HG02678 (cell line): ENCODE results near the gene FAM13C.
"Not testable (repeated sequence)": the region's sequence is repeated elsewhere in the genome, so short reads cannot be mapped to it uniquely, and the experiment has no call there.

Experiments used
- ATAC-seq: cut with Tn5 transposase; IDR thresholded peaks from one replicate; pipeline ENCODE4 v1.9.1; 2021; ENCODE audit warnings: mild to moderate bottlenecking, moderate library complexity; ENCODE audit not compliant: unreplicated experiment

FAM13C gene

DNA sequence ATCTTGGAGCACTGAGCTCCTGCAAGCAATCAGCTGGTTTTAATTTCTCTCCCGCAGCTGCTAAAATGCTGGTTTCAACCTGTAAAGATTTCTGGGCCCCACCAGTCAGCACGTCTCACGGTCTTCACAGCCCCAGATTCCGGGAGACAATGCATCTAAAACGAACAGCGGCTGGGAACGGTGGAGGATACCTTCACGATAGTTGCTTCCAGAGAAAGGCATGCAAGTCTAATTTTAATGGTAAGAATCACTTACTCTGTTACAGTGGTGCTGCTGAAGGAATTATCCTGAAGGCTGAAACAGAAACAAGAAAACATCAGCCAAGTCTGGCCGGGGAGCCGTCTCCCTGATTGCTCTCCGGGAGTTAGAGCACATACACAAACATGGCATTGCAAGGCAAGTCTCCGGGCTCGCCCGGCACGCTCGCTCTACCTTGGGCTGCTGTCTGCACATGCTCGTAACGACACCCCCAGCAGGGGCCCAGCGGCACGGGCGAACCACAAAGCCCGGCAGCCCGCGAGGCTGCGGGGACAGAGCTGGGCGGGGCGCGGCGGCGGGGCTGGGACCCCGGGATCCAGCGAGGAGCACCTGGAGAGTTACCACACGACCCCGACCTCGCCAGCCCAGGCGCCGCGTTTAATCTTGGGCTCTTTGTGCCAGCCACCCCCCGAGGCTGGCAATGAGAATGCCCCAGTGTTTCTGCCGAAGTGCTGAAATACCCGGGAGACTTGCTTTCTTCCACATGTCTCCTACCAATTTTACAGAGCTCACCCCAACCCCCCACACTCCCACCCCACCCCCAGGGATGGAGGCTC is at the start of gene FAM13C:
FAM13C (minus strand) TSS at position 406 of the 815 bp plus-strand sequence; CDS start at position 317, 89 bp downstream.
- no peak for ATAC-seq

DNA sequence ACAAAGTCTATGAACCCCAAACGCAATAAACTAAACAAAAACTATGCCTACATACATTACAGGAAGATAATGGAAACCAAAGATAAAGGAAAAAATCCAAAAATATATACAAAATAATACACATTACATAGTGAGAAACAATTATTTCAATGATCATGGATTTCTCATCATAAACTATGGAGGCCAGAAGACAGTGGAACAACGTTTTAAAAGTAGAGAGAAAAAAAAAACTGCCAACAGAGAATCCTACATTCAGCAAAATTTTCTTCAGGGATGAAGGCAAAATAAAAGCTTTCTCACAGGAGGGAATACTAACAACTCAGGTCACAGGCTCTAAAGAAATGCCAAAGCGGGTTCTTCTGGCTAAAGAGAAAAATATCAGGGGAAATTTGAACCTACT is 42.9 kb upstream of the FAM13C start:
- no peak for ATAC-seq

DNA sequence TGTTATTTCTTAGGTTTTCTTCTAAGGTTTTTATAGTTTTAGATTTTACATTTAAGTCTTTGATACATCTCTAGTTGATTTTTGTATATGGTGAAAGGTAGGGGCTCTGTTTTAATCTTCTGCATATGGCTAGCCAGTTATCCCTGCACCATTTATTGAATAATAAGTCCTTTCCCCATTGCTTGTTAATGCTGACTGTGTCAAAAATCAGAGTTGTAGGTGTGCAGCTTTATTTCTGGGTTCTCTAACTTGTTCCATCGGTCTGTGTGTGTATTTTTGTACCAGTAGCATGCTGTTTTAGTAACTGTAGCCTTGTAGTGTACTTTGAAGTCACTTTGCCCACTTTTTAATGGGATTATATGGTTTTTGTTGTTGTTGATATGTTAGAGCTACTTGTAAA is 37.9 kb upstream of the FAM13C start:
- no peak for ATAC-seq

DNA sequence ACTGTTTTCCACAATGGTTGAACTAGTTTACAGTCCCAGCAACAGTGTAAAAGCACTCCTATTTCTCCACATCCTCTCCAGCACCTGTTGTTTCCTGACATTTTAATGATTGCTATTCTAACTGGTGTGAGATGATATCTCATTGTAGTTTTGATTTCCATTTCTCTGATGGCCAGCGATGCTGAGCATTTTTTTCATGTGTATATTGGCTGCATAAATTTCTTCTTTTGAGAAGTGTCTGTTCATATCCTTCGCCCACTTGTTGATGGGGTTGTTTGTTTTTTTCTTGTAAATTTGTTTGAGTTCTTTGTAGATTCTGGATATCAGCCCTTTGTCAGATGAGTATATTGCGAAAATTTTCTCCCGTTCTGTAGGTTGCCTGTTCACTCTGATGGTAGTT is 37.0 kb upstream of the FAM13C start:
- ATAC-seq: not testable (repeated sequence)

DNA sequence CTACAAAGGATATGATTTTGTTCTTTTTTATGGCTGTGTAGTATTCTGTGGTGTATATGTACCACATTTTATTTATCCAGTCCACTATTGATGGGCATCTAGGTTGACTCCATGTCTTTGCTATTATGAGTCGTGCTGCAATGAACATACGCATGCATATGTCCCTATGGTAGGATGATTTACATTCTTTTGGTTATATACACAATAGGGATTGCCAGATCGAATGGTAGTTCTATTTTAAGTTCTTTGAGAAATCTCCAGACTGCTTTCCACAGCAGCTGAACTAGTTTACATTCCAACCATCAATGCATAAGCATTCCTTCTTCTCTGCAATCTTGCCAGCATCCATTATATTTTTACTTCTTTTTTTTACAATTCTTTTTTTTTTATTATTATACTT is 35.6 kb upstream of the FAM13C start:
- no peak for ATAC-seq

DNA sequence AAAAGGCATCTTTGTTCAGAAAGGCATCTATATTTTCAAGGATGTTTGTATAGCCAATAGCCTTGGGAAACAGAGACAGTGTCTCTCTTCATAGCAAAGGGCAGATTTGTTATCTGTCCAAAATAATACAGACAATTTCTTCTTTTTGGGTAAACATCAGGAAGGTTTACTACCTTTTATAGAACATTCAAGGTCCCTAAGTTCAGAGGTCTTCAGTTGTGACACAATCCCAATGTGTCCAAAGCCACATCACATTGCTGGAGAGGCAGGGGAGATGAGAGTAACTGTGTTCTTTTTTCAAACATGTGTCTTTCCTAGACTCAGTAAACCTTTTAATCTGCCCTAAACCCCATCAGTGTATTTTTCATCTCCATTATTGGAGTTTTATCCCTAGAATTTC is 33.6 kb upstream of the FAM13C start:
- no peak for ATAC-seq

DNA sequence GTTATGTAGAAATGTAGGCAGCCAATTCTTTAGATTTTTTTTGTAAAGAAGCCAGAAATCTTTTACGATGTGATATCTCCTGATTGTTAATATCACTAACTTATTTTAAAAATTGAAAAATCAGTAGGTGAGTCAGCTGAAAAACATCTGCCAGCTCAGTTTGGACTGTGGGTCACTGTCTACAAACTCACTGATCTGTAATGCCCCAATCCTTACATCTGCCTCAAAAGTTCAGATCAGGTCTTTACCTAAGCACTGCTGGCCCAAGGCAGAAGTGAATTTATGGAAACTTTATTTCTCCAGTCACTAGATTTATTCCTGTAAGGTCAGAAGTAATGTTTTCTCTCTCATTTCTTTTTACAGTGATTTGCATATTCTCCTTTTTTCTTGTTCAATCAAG is 31.0 kb upstream of the FAM13C start:
- ATAC-seq: no peak

DNA sequence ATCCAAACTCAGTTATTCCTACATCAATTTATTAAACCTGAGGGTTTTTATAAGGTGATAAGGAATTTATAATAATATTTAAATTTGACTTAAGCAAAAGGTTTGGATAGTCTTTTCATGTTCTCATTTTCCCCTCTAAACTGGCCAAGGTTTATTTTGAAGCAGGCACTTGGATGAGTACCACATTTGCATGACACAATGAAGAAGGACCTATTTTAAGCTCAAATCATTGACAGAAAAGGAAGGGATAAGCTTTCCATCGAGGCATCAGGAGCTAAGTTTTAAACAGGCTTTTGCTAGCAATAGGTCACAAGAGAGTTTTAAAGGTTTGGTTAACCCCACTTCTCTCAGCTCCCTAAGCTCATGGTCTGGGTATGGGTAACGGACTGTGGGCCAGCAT is 28.7 kb upstream of the FAM13C start:
- no peak for ATAC-seq

DNA sequence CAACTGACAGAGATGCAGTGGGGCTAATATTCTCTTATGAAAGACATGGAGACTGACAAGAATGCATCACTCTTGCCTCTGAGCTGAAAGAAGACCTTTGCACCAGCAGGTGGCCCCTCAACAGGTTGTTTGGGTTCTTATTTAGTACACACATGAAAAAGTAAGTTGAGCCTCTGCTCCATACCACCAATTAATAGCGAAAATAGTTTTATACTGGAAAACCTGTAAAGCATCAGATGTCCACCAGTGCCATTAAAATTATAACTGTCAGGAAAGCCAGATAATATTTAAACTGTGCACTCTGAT is 26.3 kb upstream of the FAM13C start:
- ATAC-seq: no peak

DNA sequence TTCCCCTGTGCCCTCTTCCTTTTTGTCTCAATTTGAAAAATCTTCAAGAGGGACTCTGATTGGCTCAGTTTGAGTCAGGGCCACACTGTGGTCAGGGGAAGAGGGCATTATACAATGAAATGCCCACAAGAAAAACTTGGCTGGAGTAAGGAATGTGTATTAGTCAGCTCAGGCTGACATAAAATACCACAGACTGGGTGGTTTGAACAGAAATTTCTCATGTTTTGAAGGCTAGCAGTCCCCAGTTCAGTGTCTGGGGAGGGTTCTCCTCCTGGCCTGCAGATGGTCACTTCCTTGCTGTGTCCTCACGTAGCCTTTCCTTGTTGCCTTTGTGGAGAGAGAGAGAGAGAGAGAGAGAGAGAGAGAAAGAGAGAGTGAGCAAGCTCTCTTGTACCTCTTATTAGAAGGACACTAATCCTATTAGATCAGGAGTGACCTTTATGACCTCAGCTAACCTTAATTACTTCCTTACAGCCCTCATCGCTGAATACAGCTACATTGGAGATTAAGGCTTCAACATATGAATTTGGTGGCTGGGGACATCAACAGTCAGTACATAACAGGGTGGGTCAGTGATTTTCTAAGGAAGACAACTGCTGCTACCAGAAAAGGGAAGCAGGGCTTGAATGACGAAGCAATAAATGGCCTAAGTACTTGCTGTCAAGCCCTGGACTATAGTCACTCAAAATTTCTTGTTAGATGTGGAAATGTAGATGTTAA is 25.8 kb upstream of the FAM13C start:
- ATAC-seq: no peak

DNA sequence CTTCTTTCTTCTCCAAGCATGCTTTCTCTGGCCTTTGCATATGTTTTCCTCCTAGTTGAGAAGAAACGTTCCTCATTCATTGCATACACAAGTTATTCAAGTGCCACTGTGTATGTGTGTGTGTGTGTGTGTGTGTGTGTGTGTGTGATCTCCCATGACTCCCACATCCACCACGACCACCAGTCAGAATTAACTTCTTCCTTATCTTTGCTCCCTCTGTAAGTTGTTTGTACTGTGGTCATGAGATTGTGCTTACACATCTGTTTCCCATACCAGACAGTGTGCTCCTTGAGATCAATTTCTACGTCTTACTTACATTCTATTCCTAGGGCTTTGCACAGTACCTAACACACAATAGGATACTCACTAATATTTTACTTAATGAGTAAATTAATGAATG is 22.4 kb upstream of the FAM13C start:
- ATAC-seq: no peak

DNA sequence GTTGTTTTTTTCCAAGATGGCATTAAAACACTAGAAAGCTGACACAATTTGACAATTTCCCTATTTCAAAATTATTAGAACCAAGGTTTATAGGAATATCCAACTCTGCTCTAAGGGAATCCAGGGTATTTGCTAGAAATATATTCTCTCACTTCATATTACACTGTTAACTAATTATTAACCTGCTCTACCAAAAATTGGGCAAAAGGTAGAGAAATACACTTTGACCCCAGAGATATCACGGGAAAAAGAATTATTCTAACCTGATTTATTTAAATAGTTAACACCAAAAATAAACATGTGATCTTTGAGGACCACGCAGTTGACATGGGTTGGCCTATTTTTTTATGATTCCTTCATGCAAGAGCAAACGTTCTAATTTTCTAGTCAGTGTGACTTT is 21.6 kb upstream of the FAM13C start:
- ATAC-seq: no peak

DNA sequence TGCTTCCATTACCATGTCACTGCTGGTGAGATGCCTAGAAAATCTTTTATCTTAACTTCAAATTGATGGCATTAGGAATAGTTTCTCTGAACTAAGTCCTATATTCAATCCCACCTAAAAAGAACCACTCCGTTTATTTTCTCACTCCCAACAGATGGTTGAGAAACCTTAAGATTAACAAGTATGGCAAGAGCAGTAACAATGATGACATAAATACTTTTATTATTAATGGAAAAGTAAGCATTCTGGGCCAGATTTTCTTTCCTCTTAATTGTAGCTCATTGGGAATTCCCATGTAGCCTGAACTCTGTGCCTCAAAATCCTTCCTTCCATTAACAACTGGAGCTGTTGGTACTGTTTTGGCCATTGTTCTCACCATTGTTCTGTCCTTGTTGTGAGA is 21.1 kb upstream of the FAM13C start:
- ATAC-seq: no peak

DNA sequence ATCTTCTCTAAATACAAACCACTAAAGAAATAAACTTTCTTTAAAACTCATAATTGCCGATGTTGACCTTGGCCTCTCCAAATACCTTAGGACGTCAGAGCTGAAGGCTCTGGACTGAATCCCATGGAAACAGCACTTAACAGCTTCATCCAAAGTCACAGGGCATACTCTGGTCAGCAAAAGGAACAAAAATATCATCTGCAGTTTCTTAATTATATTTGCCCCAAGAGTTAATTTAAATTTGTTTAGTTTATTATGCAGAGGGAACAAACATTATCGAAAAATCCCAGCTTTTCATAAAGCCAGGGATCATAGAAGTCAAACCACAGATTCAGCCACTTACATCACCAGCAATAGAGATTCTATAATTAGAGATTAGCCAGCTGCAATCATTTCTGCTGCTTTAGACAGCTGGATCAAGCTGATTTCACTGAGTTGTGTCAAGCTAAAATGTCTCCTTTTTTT is 20.5 kb upstream of the FAM13C start:
- no peak for ATAC-seq

DNA sequence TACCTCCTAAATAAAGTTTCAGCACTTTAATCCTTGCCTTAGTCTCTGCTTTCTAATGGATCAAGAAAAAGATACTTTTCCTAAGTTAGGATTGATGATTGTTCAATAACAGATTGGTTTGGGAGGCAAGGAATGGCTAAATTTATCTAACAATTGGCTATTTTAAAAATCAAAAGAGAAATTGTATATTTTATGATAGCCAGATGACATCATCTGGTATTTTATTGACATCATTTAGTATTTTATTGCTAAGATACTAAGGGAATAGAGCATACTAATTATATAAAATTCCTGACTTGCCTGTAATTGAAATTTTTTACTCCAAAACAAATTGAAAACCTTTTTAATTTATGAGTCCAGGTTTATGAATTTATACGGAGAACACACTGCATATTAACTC is 19.3 kb upstream of the FAM13C start:
- no peak for ATAC-seq

DNA sequence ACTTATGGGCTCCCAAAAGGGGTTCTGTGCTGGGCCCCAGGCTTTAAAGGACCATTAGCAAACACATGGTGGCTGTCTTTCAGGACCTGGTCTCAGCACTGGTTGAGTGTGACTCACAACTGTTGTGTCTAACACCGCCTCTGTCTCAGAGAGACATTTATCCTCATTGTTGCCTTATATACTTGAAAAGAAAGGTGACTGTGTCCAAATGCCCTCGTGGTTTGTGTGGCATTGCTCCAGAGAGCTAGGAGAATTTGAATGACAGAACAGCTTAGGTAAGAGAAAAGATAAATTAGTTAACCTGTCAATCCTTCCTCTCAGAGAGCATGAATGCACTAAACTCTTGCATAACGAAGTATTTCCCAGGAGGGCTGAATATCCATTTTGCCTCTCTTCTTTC is 14.5 kb upstream of the FAM13C start:
- no peak for ATAC-seq

DNA sequence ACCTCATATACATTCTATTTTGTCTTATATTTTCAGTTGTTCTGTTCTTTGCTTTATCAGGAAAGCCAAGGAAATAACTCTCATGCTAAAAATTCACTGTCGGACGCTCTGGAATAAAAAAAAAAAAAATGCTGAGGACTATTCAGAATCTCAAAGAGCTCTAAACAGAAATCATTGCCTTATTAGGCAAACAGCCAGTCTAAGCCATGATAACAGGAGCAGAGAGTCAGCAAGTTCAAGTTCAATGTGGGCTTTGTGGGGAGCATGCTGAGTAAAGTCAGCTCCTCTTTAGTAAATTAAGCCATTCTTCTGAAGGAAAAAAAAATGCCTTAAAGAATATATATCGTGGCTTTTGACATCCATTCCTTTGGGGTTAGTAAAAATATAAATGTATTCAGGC is 13.6 kb upstream of the FAM13C start:
- ATAC-seq: no peak

DNA sequence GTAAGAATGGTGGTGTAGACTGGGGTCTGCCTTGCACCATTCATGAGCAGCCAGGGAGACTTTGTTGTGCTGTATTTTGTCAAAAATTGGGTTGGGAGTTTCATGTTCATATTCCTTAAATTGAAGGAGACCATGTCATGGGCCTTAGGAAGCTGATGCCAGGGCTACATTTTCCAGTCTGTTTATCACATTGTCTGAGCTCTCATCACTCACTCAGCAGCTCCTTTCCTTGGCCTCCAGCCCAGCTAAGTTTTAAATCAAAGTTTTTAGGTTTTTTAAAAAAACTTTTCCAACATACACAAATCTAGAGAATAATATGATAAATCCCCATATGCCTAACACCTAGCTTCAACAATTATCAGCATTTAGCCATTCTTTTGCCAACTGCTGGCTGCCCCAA is 12.6 kb upstream of the FAM13C start:
- no peak for ATAC-seq

DNA sequence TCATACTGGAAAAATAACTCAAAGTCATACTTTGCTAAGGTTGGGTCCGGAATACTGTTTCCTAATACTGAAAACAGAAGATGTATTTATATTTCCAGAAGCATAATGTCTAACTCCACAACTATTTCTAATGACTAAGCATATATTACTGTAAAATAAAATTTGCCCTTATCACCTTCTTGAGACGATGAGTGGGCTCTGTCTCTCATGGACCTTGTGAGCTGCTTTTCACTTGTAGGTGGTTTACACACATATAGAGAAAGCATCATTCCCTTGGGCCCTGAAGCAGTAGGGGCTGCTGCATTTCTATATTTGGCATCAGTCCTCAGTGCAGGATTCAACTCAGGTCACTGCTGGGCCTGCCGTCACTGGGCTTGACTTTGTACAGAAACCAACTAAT is 10.7 kb upstream of the FAM13C start:
- no peak for ATAC-seq

DNA sequence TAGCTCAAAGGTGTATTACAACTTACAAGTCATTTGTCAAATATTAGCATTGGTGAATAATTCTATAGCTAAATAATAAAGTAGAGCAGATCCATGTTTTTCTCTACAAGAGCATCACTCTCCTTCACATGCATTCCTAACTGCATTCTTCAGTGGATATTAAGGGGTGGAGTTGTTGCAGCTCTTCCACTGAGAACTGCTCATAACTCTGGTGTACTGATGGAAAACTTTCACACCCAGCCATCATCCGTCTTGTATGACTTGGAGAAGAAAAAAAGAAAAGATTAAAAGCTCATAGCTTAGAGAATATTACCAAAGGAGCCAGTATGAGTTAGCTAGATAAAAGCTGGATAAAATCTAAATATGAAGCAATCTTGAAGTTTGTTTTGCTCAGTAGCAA is 10.2 kb upstream of the FAM13C start:
- no peak for ATAC-seq

DNA sequence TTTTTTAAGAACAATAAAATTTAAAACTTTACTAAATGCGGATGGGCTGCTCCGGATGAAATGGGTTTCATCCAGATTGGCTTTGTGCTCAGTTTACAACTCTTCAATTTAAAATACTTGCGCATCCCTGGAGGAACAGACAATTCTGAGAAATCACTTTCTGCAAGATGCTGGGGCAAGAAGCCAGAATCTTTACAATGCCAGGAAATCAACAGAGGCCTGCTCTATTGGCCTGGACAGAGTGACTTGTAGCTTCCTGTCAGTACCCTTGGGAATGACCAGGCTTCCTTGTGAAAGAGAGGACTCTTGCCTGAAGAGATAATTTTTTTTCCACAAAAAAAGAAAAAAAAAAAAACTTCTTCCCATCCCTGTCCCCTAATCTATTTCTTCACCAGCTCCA is 3.9 kb upstream of the FAM13C start:
- no peak for ATAC-seq

DNA sequence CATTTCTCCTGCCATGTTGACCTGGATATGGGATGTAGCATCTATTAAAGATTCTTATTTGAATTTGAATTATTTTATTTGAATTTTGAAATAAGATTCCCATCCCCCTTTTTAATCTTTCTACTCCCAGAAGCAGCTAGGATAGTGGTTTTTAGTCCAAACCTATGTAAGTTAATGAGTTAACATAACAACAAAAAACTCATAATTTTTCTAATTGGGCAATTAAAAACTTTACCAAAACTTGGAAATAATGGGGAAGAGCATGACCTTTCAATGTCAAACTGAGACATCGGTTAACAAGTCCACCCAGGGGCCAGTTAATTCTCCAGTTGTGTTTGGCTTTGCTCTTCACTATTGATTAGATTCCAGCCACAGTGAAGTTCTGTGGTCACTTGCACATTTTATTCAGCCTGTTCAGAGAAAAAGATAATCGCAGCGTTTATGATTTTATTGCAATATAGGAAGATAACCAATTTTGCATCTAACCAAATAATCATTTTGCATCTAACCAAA is 1.2 kb upstream of the FAM13C start:
- ATAC-seq: no peak
